ENCODE data around the gene SPATA2L.

SPATA2L gene

DNA sequence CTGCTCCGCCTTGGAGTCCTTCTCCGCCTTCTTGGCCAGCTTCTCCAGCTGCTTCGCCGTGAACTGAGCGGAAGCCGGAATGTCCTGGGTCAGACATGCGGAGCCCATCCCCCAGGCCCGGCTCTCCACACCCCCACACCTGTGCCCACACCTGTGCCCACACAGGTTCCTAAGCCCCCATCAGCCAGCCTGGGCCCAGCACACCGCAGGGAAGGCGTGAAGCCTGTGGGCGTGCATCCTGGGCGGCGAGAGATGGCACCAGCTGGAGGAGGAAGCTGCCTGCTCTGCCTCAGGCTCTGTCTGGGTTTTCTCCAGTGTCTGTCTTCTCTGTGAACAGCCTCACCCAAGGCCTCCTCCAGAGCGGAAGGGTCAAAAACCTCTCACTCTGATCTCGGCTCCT, 49.9 kb downstream of the SPATA2L start:
- no peak for DNase-seq
- Histone ChIP-seq H3K36me3 (ENCODE audit: insufficient read depth, low read length) (peaks cover 51% of the 10 kb centered on the region), H3K27ac (ENCODE audit: low read length) (no peak overlapping the region), H3K9me3 (ENCODE audit: insufficient read depth, low read length, severe bottlenecking) (no peaks in the 10 kb centered on the region), H4K20me1 (ENCODE audit: insufficient read depth, low read length) (peaks cover 36% of the 10 kb centered on the region), H3K79me2 (ENCODE audit: insufficient read depth, low read length) (peaks cover 56% of the 10 kb centered on the region), H3K27me3 (ENCODE audit: insufficient read depth, low read length, poor library complexity) (no peaks in the 10 kb centered on the region), H3K4me2 (ENCODE audit: insufficient read depth, low read length) (no peak overlapping the region), H2AFZ (ENCODE audit: low read depth, low read length) (no peak overlapping the region), H3K4me3 (ENCODE audit: low read depth in 1 of 2, low read length in 2 of 2) (no peak overlapping the region), H3K9ac (ENCODE audit: low read depth, low read length) (no peak overlapping the region), H3K4me1 (ENCODE audit: insufficient read depth, low read length) (peaks cover 17% of the 10 kb centered on the region)
- ATAC-seq (ENCODE audit: insufficient read depth, low read depth): no peak
- no peak for TF ChIP-seq EZH2 (IDR thresholded peaks at IDR 0.05; ENCODE audit: borderline replicate concordance, low read depth, low read length, severe bottlenecking)
- TF ChIP-seq, protein P1, sequence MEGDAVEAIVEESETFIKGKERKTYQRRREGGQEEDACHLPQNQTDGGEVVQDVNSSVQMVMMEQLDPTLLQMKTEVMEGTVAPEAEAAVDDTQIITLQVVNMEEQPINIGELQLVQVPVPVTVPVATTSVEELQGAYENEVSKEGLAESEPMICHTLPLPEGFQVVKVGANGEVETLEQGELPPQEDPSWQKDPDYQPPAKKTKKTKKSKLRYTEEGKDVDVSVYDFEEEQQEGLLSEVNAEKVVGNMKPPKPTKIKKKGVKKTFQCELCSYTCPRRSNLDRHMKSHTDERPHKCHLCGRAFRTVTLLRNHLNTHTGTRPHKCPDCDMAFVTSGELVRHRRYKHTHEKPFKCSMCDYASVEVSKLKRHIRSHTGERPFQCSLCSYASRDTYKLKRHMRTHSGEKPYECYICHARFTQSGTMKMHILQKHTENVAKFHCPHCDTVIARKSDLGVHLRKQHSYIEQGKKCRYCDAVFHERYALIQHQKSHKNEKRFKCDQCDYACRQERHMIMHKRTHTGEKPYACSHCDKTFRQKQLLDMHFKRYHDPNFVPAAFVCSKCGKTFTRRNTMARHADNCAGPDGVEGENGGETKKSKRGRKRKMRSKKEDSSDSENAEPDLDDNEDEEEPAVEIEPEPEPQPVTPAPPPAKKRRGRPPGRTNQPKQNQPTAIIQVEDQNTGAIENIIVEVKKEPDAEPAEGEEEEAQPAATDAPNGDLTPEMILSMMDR (IDR thresholded peaks at IDR 0.05; ENCODE audit: borderline replicate concordance, extremely low read depth, low read length, poor library complexity, severe bottlenecking): no peak

DNA sequence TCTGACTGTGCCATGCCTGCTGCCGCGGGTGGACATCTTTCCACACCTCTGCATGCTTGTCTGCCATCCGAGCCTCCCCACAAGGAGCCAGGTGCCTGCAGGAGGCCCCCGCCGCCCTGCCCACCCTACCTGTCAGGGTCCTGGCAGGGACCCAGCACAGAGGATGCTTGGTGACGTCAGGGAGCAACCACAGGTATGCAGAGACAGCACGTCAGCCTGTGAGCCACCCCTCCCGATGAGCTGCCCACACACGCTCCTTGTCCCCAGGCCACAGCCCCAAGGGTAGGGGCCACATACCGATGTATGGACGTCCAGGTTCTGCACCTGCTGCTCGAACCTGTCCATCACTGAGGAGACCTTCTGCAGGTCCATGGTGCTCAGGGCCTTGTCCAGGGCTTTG, 54.6 kb downstream of the SPATA2L start:
- Histone ChIP-seq H3K4me2 (ENCODE audit: insufficient read depth, low read length) (no peak overlapping the region), H3K27me3 (ENCODE audit: insufficient read depth, low read length, poor library complexity) (no peaks in the 10 kb centered on the region), H2AFZ (ENCODE audit: low read depth, low read length) (no peak overlapping the region), H3K9me3 (ENCODE audit: insufficient read depth, low read length, severe bottlenecking) (no peaks in the 10 kb centered on the region), H3K4me3 (ENCODE audit: low read depth in 1 of 2, low read length in 2 of 2) (no peak overlapping the region), H3K9ac (ENCODE audit: low read depth, low read length) (no peak overlapping the region), H3K27ac (ENCODE audit: low read length) (no peak overlapping the region), H3K4me1 (ENCODE audit: insufficient read depth, low read length) (no peaks in the 10 kb centered on the region), H3K79me2 (ENCODE audit: insufficient read depth, low read length) (peaks cover 17% of the 10 kb centered on the region), H4K20me1 (ENCODE audit: insufficient read depth, low read length) (peaks cover 25% of the 10 kb centered on the region), H3K36me3 (ENCODE audit: insufficient read depth, low read length) (peaks cover 55% of the 10 kb centered on the region)
- DNase-seq (no peak), ATAC-seq (ENCODE audit: insufficient read depth, low read depth) (no peak)
- TF ChIP-seq EZH2 (IDR thresholded peaks at IDR 0.05; ENCODE audit: borderline replicate concordance, low read depth, low read length, severe bottlenecking): no peak
- TF ChIP-seq, protein P1 (IDR thresholded peaks at IDR 0.05; ENCODE audit: borderline replicate concordance, extremely low read depth, low read length, poor library complexity, severe bottlenecking): no peak

Data from DND-41 (cell line).